Neural progenitor cell (in vitro differentiated cells): ENCODE results near the gene GAL3ST2. TPM values are rescaled to one million over a fixed set of nuclear protein-coding genes. Genes with fewer than 3 reads are reported as not detected.

ENCODE experiments used
- DNase-seq: peaks from one replicate; pipeline ENCODE4 v3.0.0-alpha.2; 2016; ENCODE audit warnings: low spot score
- H2AFZ ChIP-seq: fragments of 200-600 bp; sonication (generic); replicated peaks from 2 replicates; pipeline ENCODE4 v1.6.1; 2016; ENCODE audit warnings: antibody characterized with exemption
- H3F3A ChIP-seq: fragments of 200-600 bp; sonication (generic); 2 replicates; pipeline ENCODE4 v1.6.1; 2016; ENCODE audit warnings: antibody characterized with exemption, low read depth
- H3K27ac ChIP-seq: fragments of 200-600 bp; sonication (generic); 2 replicates; pipeline ENCODE4 v1.5.1; 2016; ENCODE audit warnings: mild to moderate bottlenecking
- H3K27me3 ChIP-seq: fragments of 200-600 bp; sonication (generic); 2 replicates; pipeline ENCODE4 v1.6.1; 2016; ENCODE audit warnings: mild to moderate bottlenecking, moderate library complexity
- H3K36me3 ChIP-seq: fragments of 200-600 bp; sonication (generic); 2 replicates; pipeline ENCODE4 v1.5.1; 2016
- H3K4me1 ChIP-seq: fragments of 200-600 bp; sonication (generic); 2 replicates; pipeline ENCODE4 v1.6.1; 2016; ENCODE audit warnings: mixed run types
- H3K4me2 ChIP-seq: fragments of 200-600 bp; sonication (generic); 2 replicates; pipeline ENCODE4 v1.6.1; 2016
- H3K4me3 ChIP-seq: fragments of 200-600 bp; sonication (generic); 2 replicates; pipeline ENCODE4 v1.5.1; 2016
- H3K79me2 ChIP-seq: fragments of 200-600 bp; sonication (generic); 2 replicates; pipeline ENCODE4 v1.6.1; 2016; ENCODE audit warnings: low read depth
- H3K9ac ChIP-seq: fragments of 200-600 bp; sonication (generic); 2 replicates; pipeline ENCODE4 v1.6.1; 2016
- H3K9me3 ChIP-seq: fragments of 200-600 bp; sonication (generic); 2 replicates; pipeline ENCODE4 v1.5.1; 2016; ENCODE audit warnings: low read depth
- H4K20me1 ChIP-seq: fragments of 200-600 bp; sonication (generic); 2 replicates; pipeline ENCODE4 v1.6.1; 2016; ENCODE audit warnings: low read depth
- H3K27ac Mint-ChIP-seq: 3 replicates; pipeline ENCODE4 v1.8.0; 2021; ENCODE audit warnings: mixed read lengths
- H3K27me3 Mint-ChIP-seq: 2 replicates; pipeline ENCODE4 v1.8.0; 2022; ENCODE audit warnings: low read depth, mild to moderate bottlenecking, inconsistent platforms, moderate library complexity, mixed read lengths; ENCODE audit not compliant: insufficient read depth
- H3K36me3 Mint-ChIP-seq: 3 replicates; pipeline ENCODE4 v1.8.0; 2021; ENCODE audit warnings: mixed read lengths
- H3K4me1 Mint-ChIP-seq: 3 replicates; pipeline ENCODE4 v1.8.0; 2021; ENCODE audit warnings: mixed read lengths
- H3K4me3 Mint-ChIP-seq: 3 replicates; pipeline ENCODE4 v1.8.0; 2021; ENCODE audit warnings: mild to moderate bottlenecking, moderate library complexity, mixed read lengths
- H3K9me3 Mint-ChIP-seq: 3 replicates; pipeline ENCODE4 v1.8.0; 2020; ENCODE audit warnings: mixed read lengths
- EZH2 ChIP-seq: fragments of 200-600 bp; sonication (generic); IDR thresholded peaks from 2 replicates; pipeline ENCODE4 v1.6.1; 2017; ENCODE audit warnings: antibody characterized with exemption, mild to moderate bottlenecking, moderate library complexity
- EZH2phosphoT487 ChIP-seq: fragments of 200-600 bp; sonication (generic); IDR thresholded peaks from 2 replicates; pipeline ENCODE4 v1.6.1; 2017; ENCODE audit warnings: antibody characterized with exemption
- total RNA-seq: library from RNA; depleted of rRNA; stranded (reverse); fragments of >200 nt; gene quantifications from 2 replicates; pipeline ENCODE4 v1.2.3, GENCODE V29; 2015; ENCODE audit warnings: low replicate concordance
- TF ChIP-seq, protein P1 (sequence below): fragments of 200-600 bp; sonication (generic); IDR thresholded peaks from 2 replicates; pipeline ENCODE4 v1.5.1; 2017; ENCODE audit warnings: antibody characterized with exemption, mild to moderate bottlenecking

GAL3ST2 gene
- total RNA-seq, 1 donor from 2014 or later, result not detected

GRCh38 chr2:241814643-241815476, 38.2 kb downstream of the GAL3ST2 start:
- no peak for TF ChIP-seq EZH2
- no peak for TF ChIP-seq EZH2phosphoT487
- TF ChIP-seq, protein P1, sequence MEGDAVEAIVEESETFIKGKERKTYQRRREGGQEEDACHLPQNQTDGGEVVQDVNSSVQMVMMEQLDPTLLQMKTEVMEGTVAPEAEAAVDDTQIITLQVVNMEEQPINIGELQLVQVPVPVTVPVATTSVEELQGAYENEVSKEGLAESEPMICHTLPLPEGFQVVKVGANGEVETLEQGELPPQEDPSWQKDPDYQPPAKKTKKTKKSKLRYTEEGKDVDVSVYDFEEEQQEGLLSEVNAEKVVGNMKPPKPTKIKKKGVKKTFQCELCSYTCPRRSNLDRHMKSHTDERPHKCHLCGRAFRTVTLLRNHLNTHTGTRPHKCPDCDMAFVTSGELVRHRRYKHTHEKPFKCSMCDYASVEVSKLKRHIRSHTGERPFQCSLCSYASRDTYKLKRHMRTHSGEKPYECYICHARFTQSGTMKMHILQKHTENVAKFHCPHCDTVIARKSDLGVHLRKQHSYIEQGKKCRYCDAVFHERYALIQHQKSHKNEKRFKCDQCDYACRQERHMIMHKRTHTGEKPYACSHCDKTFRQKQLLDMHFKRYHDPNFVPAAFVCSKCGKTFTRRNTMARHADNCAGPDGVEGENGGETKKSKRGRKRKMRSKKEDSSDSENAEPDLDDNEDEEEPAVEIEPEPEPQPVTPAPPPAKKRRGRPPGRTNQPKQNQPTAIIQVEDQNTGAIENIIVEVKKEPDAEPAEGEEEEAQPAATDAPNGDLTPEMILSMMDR, result no peak
- DNase-seq, result peak; percentile 39
- H3K36me3 Mint-ChIP-seq, result no peaks in the 10 kb centered on the region

GRCh38 chr2:241815477-241816430, 39.1 kb downstream of the GAL3ST2 start:
- peak overlapping the region; percentile 48 for H3K4me3 Mint-ChIP-seq
- no peak overlapping the region for H3K4me3 ChIP-seq
- no peaks in the 10 kb centered on the region for H3K36me3 Mint-ChIP-seq
- H3K27me3 Mint-ChIP-seq, result no peaks in the 10 kb centered on the region
- no peaks in the 10 kb centered on the region for H3K9me3 Mint-ChIP-seq
- H3K4me2 ChIP-seq, result peak overlapping the region; percentile 22
- H3K27ac ChIP-seq, result no peak overlapping the region
- no peak for TF ChIP-seq EZH2
- no peaks in the 10 kb centered on the region for H3K27me3 ChIP-seq
- no peaks in the 10 kb centered on the region for H3K36me3 ChIP-seq
- H3K79me2 ChIP-seq, result no peaks in the 10 kb centered on the region
- no peak overlapping the region for H2AFZ ChIP-seq
- no peaks in the 10 kb centered on the region for H4K20me1 ChIP-seq
- H3K9ac ChIP-seq, result no peak overlapping the region
- peaks cover 7% of the 10 kb centered on the region for H3K4me1 Mint-ChIP-seq
- H3F3A ChIP-seq, result no peaks in the 10 kb centered on the region
- DNase-seq, result no peak
- H3K27ac Mint-ChIP-seq, result no peak overlapping the region
- H3K9me3 ChIP-seq, result no peaks in the 10 kb centered on the region
- peaks cover 10% of the 10 kb centered on the region for H3K4me1 ChIP-seq

More at GRCh38 chr2:241814643-241815476, 38.2 kb downstream of the GAL3ST2 start:
- H3K27ac ChIP-seq, result no peak overlapping the region
- no peak overlapping the region for H2AFZ ChIP-seq
- no peaks in the 10 kb centered on the region for H4K20me1 ChIP-seq
- H3K4me3 ChIP-seq, result no peak overlapping the region
- no peaks in the 10 kb centered on the region for H3K36me3 ChIP-seq
- H3K27ac Mint-ChIP-seq, result no peak overlapping the region
- H3K4me1 ChIP-seq, result peaks cover 17% of the 10 kb centered on the region
- H3K9ac ChIP-seq, result no peak overlapping the region
- H3K4me1 Mint-ChIP-seq, result peaks cover 8% of the 10 kb centered on the region
- no peaks in the 10 kb centered on the region for H3F3A ChIP-seq
- H3K79me2 ChIP-seq, result no peaks in the 10 kb centered on the region
- peak overlapping the region; percentile 48 for H3K4me3 Mint-ChIP-seq
- no peaks in the 10 kb centered on the region for H3K27me3 ChIP-seq
- no peaks in the 10 kb centered on the region for H3K9me3 ChIP-seq
- H3K27me3 Mint-ChIP-seq, result no peaks in the 10 kb centered on the region
- H3K4me2 ChIP-seq, result peak overlapping the region; percentile 22
- no peaks in the 10 kb centered on the region for H3K9me3 Mint-ChIP-seq

- Mint-ChIP-seq H3K4me1 (peaks cover 10% of the 10 kb centered on the region), H3K9me3 (peaks cover 2% of the 10 kb centered on the region), H3K27ac (no peak overlapping the region), H3K36me3 (no peaks in the 10 kb centered on the region), H3K27me3 (no peaks in the 10 kb centered on the region), H3K4me3 (no peak overlapping the region)
- no peak overlapping the region for H3K4me3 ChIP-seq
- H3K27me3 ChIP-seq, result no peaks in the 10 kb centered on the region
- H3K79me2 ChIP-seq, result no peaks in the 10 kb centered on the region
- no peak for DNase-seq
- peaks cover 9% of the 10 kb centered on the region for H3K4me1 ChIP-seq
- TF ChIP-seq EZH2 (no peak), EZH2phosphoT487 (no peak)
- TF ChIP-seq, protein P1, result no peak
- H3K9me3 ChIP-seq, result no peaks in the 10 kb centered on the region
- no peak overlapping the region for H3K4me2 ChIP-seq
- no peaks in the 10 kb centered on the region for H3F3A ChIP-seq
- H4K20me1 ChIP-seq, result no peaks in the 10 kb centered on the region
- H3K27ac ChIP-seq, result no peak overlapping the region
- H2AFZ ChIP-seq, result no peak overlapping the region
- no peak overlapping the region for H3K9ac ChIP-seq
- no peaks in the 10 kb centered on the region for H3K36me3 ChIP-seq
These were observed 40.0 kb downstream of the GAL3ST2 start for GRCh38 chr2:241816431-241817121.
